Measurements from ENCODE around the gene CSTPP1. TPM values are rescaled to one million over a fixed set of nuclear protein-coding genes. Genes with fewer than 3 reads are reported as not detected.

The CSTPP1 gene
- total RNA-seq, 1 donor from 2014 or later: 58.5 TPM

- Mint-ChIP-seq H3K4me3 (no peak overlapping the region), H3K27me3 (ENCODE audit: low read depth) (no peaks in the 10 kb centered on the region), H3K27ac (ENCODE audit: unreplicated experiment) (no peak overlapping the region), H3K36me3 (ENCODE audit: low read depth) (peaks cover 7% of the 10 kb centered on the region), H3K4me1 (peaks cover 8% of the 10 kb centered on the region), H3K9me3 (no peaks in the 10 kb centered on the region)
- DNase-seq (ENCODE audit: low read depth, low spot score): no peak
- no peak for TF ChIP-seq CTCF (conservative IDR thresholded peaks at IDR 0.05)
Observed at GRCh38 chr11:47121056-47121455, 184.5 kb downstream of the CSTPP1 start.

- Mint-ChIP-seq H3K4me1 (peaks cover 8% of the 10 kb centered on the region), H3K9me3 (no peaks in the 10 kb centered on the region), H3K36me3 (ENCODE audit: low read depth) (peaks cover 6% of the 10 kb centered on the region), H3K27ac (ENCODE audit: unreplicated experiment) (peak overlapping the region; percentile 14), H3K27me3 (ENCODE audit: low read depth) (no peaks in the 10 kb centered on the region), H3K4me3 (no peak overlapping the region)
- DNase-seq (ENCODE audit: low read depth, low spot score): no peak
- no peak for TF ChIP-seq CTCF (conservative IDR thresholded peaks at IDR 0.05)
Observed at GRCh38 chr11:47121731-47122130, 185.2 kb downstream of the CSTPP1 start.

- no peak overlapping the region for H3K4me3 Mint-ChIP-seq
- TF ChIP-seq CTCF (conservative IDR thresholded peaks at IDR 0.05): no peak
- H3K27me3 Mint-ChIP-seq (ENCODE audit: low read depth): no peaks in the 10 kb centered on the region
- peaks cover 8% of the 10 kb centered on the region for H3K4me1 Mint-ChIP-seq
- H3K27ac Mint-ChIP-seq (ENCODE audit: unreplicated experiment): no peak overlapping the region
- H3K9me3 Mint-ChIP-seq: no peaks in the 10 kb centered on the region
- H3K36me3 Mint-ChIP-seq (ENCODE audit: low read depth): no peaks in the 10 kb centered on the region
- no peak for DNase-seq (ENCODE audit: low read depth, low spot score)
Observed at GRCh38 chr11:47123094-47123493, 186.5 kb downstream of the CSTPP1 start.

- peaks cover 11% of the 10 kb centered on the region for H3K4me1 Mint-ChIP-seq
- no peak for DNase-seq (ENCODE audit: low read depth, low spot score)
- H3K27me3 Mint-ChIP-seq (ENCODE audit: low read depth): no peaks in the 10 kb centered on the region
- H3K4me3 Mint-ChIP-seq: no peak overlapping the region
- H3K36me3 Mint-ChIP-seq (ENCODE audit: low read depth): no peaks in the 10 kb centered on the region
- H3K27ac Mint-ChIP-seq (ENCODE audit: unreplicated experiment): no peak overlapping the region
- TF ChIP-seq CTCF (conservative IDR thresholded peaks at IDR 0.05): no peak
- no peaks in the 10 kb centered on the region for H3K9me3 Mint-ChIP-seq
Observed at GRCh38 chr11:47124675-47125074, 188.1 kb downstream of the CSTPP1 start.

GRCh38 chr11:47125083-47125482 is 188.5 kb downstream of the CSTPP1 start:
- no peak for DNase-seq (ENCODE audit: low read depth, low spot score)
- no peaks in the 10 kb centered on the region for H3K36me3 Mint-ChIP-seq (ENCODE audit: low read depth)
- H3K9me3 Mint-ChIP-seq: no peaks in the 10 kb centered on the region
- TF ChIP-seq CTCF (conservative IDR thresholded peaks at IDR 0.05): no peak
- peaks cover 8% of the 10 kb centered on the region for H3K4me1 Mint-ChIP-seq
- H3K27ac Mint-ChIP-seq (ENCODE audit: unreplicated experiment): no peak overlapping the region
- no peaks in the 10 kb centered on the region for H3K27me3 Mint-ChIP-seq (ENCODE audit: low read depth)
- no peak overlapping the region for H3K4me3 Mint-ChIP-seq

GRCh38 chr11:47127213-47127612 is 190.7 kb downstream of the CSTPP1 start:
- DNase-seq (ENCODE audit: low read depth, low spot score): no peak
- Mint-ChIP-seq H3K36me3 (ENCODE audit: low read depth) (no peaks in the 10 kb centered on the region), H3K27me3 (ENCODE audit: low read depth) (no peaks in the 10 kb centered on the region), H3K4me3 (no peak overlapping the region), H3K9me3 (no peaks in the 10 kb centered on the region), H3K27ac (ENCODE audit: unreplicated experiment) (no peak overlapping the region), H3K4me1 (peaks cover 21% of the 10 kb centered on the region)
- no peak for TF ChIP-seq CTCF (conservative IDR thresholded peaks at IDR 0.05)

Measured in neural crest cell (in vitro differentiated cells).